ENCODE measurements around the gene PPP1R13L.

DNA sequence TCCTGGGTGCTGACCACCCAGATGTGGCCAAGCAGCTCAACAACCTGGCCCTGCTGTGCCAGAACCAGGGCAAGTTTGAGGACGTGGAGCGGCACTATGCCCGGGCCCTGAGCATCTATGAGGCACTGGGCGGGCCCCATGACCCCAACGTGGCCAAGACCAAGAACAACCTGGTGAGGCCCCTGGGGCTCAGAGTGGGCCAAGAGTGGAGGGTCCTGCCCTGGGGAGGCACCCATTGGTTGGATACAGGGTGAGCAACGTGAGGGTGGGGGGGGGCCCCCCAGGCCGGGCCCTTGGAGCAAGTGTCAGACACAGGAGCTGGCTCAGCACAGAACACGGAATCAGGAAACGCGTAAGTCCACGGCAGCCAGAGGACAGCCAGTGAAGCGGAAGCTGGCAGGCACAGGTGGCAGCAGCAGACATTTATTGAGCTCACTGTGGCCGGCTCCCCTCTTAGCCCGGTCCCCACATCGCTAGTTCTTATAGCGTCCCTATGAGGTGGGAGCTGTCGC is 55.4 kb downstream of the PPP1R13L start:
- TF ChIP-seq EP300 (conservative IDR thresholded peaks at IDR 0.05; ENCODE audit: poor library complexity, severe bottlenecking) (no peak), POLR2AphosphoS5 (IDR thresholded peaks at IDR 0.05) (no peak), EZH2 (IDR thresholded peaks at IDR 0.05; ENCODE audit: borderline replicate concordance, insufficient read depth, low read length, poor library complexity, severe bottlenecking) (no peak)
- TF ChIP-seq, protein P1, sequence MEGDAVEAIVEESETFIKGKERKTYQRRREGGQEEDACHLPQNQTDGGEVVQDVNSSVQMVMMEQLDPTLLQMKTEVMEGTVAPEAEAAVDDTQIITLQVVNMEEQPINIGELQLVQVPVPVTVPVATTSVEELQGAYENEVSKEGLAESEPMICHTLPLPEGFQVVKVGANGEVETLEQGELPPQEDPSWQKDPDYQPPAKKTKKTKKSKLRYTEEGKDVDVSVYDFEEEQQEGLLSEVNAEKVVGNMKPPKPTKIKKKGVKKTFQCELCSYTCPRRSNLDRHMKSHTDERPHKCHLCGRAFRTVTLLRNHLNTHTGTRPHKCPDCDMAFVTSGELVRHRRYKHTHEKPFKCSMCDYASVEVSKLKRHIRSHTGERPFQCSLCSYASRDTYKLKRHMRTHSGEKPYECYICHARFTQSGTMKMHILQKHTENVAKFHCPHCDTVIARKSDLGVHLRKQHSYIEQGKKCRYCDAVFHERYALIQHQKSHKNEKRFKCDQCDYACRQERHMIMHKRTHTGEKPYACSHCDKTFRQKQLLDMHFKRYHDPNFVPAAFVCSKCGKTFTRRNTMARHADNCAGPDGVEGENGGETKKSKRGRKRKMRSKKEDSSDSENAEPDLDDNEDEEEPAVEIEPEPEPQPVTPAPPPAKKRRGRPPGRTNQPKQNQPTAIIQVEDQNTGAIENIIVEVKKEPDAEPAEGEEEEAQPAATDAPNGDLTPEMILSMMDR (IDR thresholded peaks at IDR 0.05; ENCODE audit: poor library complexity, severe bottlenecking), result no peak
